ENCODE data around the gene ABHD16B. TPM values are rescaled to one million over a fixed set of nuclear protein-coding genes. Genes with fewer than 3 reads are reported as not detected.

Gene ABHD16B
- total and polyA plus RNA-seq, 2 experiments from 2014 or later = not detected

- Histone ChIP-seq H3K27ac (no peak overlapping the region), H3K9me2 (ENCODE audit: insufficient read depth) (no peaks in the 10 kb centered on the region), H3K9me3 (ENCODE audit: low read depth) (no peaks in the 10 kb centered on the region), H3K79me2 (ENCODE audit: insufficient read depth) (peaks cover 52% of the 10 kb centered on the region), H3F3A (ENCODE audit: insufficient read depth) (peaks cover 60% of the 10 kb centered on the region), H3K4me1 (ENCODE audit: insufficient read depth) (peaks cover 7% of the 10 kb centered on the region; the same call in 1 of the 2 replicates), H3K36me3 (ENCODE audit: low read depth) (peaks cover 24% of the 10 kb centered on the region), H2AFZ (no peak overlapping the region), H3K9ac (no peak overlapping the region), H3K27me3 (replicated peaks; ENCODE audit: insufficient read depth) (no peaks in the 10 kb centered on the region), H4K20me1 (ENCODE audit: insufficient read depth) (no peaks in the 10 kb centered on the region), H3K4me2 (ENCODE audit: unreplicated experiment) (no peak overlapping the region), H3K4me3 (no peak overlapping the region)
- no peak for TF ChIP-seq EZH2 (IDR thresholded peaks at IDR 0.05; ENCODE audit: insufficient read depth, poor library complexity, severe bottlenecking)
- TF ChIP-seq EZH2phosphoT487 (IDR thresholded peaks at IDR 0.05; ENCODE audit: insufficient read depth, low read depth) = no peak
- in situ Hi-C loops (cut with MboI) = no loop called here
- 88 to 89% methylated on average over 28 to 29 of the region's 29 CpGs for WGBS, 2 experiments (ENCODE audit: low coverage in 1 of 2, low lambda C conversion rate in 2 of 2, missing lambda C conversion rate in 2 of 2)
- DNase-seq = no peak
These were observed 30.0 kb downstream of the ABHD16B start for GRCh38 chr20:63891061-63892002.

GRCh38 chr20:63892402-63892801 is 31.1 kb downstream of the ABHD16B start:
- Histone ChIP-seq H2AFZ (no peak overlapping the region), H3F3A (ENCODE audit: insufficient read depth) (peaks cover 67% of the 10 kb centered on the region), H3K4me2 (ENCODE audit: unreplicated experiment) (no peak overlapping the region), H3K4me1 (ENCODE audit: insufficient read depth) (peaks cover 16% of the 10 kb centered on the region), H3K9ac (no peak overlapping the region), H3K27me3 (replicated peaks; ENCODE audit: insufficient read depth) (no peaks in the 10 kb centered on the region), H3K9me3 (ENCODE audit: low read depth) (no peaks in the 10 kb centered on the region), H3K4me3 (no peak overlapping the region), H3K9me2 (ENCODE audit: insufficient read depth) (no peaks in the 10 kb centered on the region), H4K20me1 (ENCODE audit: insufficient read depth) (peaks cover 4% of the 10 kb centered on the region; the same call in 1 of the 2 replicates), H3K36me3 (ENCODE audit: low read depth) (peaks cover 24% of the 10 kb centered on the region), H3K27ac (no peak overlapping the region), H3K79me2 (ENCODE audit: insufficient read depth) (peaks cover 53% of the 10 kb centered on the region)
- TF ChIP-seq EZH2phosphoT487 (IDR thresholded peaks at IDR 0.05; ENCODE audit: insufficient read depth, low read depth) = no peak
- WGBS, 2 experiments (ENCODE audit: low coverage in 1 of 2, low lambda C conversion rate in 2 of 2, missing lambda C conversion rate in 2 of 2) = 95 to 96% methylated on average over 7 of the region's 7 CpGs
- in situ Hi-C loops (cut with MboI) = no loop called here
- no peak for DNase-seq

- peaks cover 54% of the 10 kb centered on the region for H3K79me2 ChIP-seq (ENCODE audit: insufficient read depth)
- no peaks in the 10 kb centered on the region for H3K27me3 ChIP-seq (replicated peaks; ENCODE audit: insufficient read depth)
- H4K20me1 ChIP-seq (ENCODE audit: insufficient read depth) = peaks cover 5% of the 10 kb centered on the region; the same call in 1 of the 2 replicates
- peak overlapping the region; percentile 75 for H3K4me2 ChIP-seq (ENCODE audit: unreplicated experiment)
- H2AFZ ChIP-seq = no peak overlapping the region; the same call in 1 of the 2 replicates
- H3K9ac ChIP-seq = 0 out of 2 replicates have a peak overlapping the region, but pooled peaks have one; percentile 10
- peak; percentile 53 for DNase-seq
- no peaks in the 10 kb centered on the region for H3K9me3 ChIP-seq (ENCODE audit: low read depth)
- H3K4me3 ChIP-seq = peak overlapping the region; percentile 67
- H3K4me1 ChIP-seq (ENCODE audit: insufficient read depth) = peaks cover 19% of the 10 kb centered on the region
- in situ Hi-C loops (cut with MboI) = no loop called here
- H3K9me2 ChIP-seq (ENCODE audit: insufficient read depth) = no peaks in the 10 kb centered on the region
- peak overlapping the region; percentile 30 for H3K27ac ChIP-seq
- no peak for TF ChIP-seq EZH2 (IDR thresholded peaks at IDR 0.05; ENCODE audit: insufficient read depth, poor library complexity, severe bottlenecking)
- no peak for TF ChIP-seq EZH2phosphoT487 (IDR thresholded peaks at IDR 0.05; ENCODE audit: insufficient read depth, low read depth)
- H3F3A ChIP-seq (ENCODE audit: insufficient read depth) = peaks cover 64% of the 10 kb centered on the region
- peaks cover 21% of the 10 kb centered on the region for H3K36me3 ChIP-seq (ENCODE audit: low read depth)
- 21 to 22% methylated on average over 6 of the region's 6 CpGs for WGBS, 2 experiments (ENCODE audit: low coverage in 1 of 2, low lambda C conversion rate in 2 of 2, missing lambda C conversion rate in 2 of 2)
These were observed 32.7 kb downstream of the ABHD16B start for GRCh38 chr20:63893999-63894357.

GRCh38 chr20:63894358-63895201 is 33.3 kb downstream of the ABHD16B start, which contains the start of gene DNAJC5:
Gene DNAJC5 (plus strand): TSS chr20:63895126. CDS start chr20:63928346, 33,220 bp downstream.
- Histone ChIP-seq H3K27ac (peak within 1 kb of the TSS; percentile 73), H3K4me1 (ENCODE audit: insufficient read depth) (peaks cover 19% of the 10 kb centered on the region), H3K9ac (peak within 1 kb of the TSS; percentile 89), H3K4me2 (ENCODE audit: unreplicated experiment) (peak within 1 kb of the TSS; percentile 82), H3K9me2 (ENCODE audit: insufficient read depth) (no peaks in the 10 kb centered on the region), H3F3A (ENCODE audit: insufficient read depth) (peaks cover 58% of the 10 kb centered on the region), H4K20me1 (ENCODE audit: insufficient read depth) (peaks cover 10% of the 10 kb centered on the region; the same call in 1 of the 2 replicates), H3K4me3 (peak within 1 kb of the TSS; percentile 87), H3K9me3 (ENCODE audit: low read depth) (no peaks in the 10 kb centered on the region), H3K27me3 (replicated peaks; ENCODE audit: insufficient read depth) (no peaks in the 10 kb centered on the region), H3K36me3 (ENCODE audit: low read depth) (peaks cover 15% of the 10 kb centered on the region), H2AFZ (peak within 1 kb of the TSS; percentile 45), H3K79me2 (ENCODE audit: insufficient read depth) (peaks cover 55% of the 10 kb centered on the region)
- 1 to 2% methylated on average over 66 to 71 of the region's 82 CpGs for WGBS, 2 experiments (ENCODE audit: low coverage in 1 of 2, low lambda C conversion rate in 2 of 2, missing lambda C conversion rate in 2 of 2)
- in situ Hi-C loops (cut with MboI) = no loop called here
- no peak for TF ChIP-seq EZH2phosphoT487 (IDR thresholded peaks at IDR 0.05; ENCODE audit: insufficient read depth, low read depth)
- no peak for TF ChIP-seq EZH2 (IDR thresholded peaks at IDR 0.05; ENCODE audit: insufficient read depth, poor library complexity, severe bottlenecking)
- peak; percentile 96 for DNase-seq

Measured in GM23248 (cell line).